HG03565 (cell line): ENCODE results near the gene GABBR2.

Experiments
- ATAC-seq: cut with Tn5 transposase; IDR thresholded peaks from one replicate; pipeline ENCODE4 v1.9.1; 2021; ENCODE audit warnings: mild to moderate bottlenecking, moderate library complexity; ENCODE audit not compliant: unreplicated experiment

GABBR2 gene

DNA sequence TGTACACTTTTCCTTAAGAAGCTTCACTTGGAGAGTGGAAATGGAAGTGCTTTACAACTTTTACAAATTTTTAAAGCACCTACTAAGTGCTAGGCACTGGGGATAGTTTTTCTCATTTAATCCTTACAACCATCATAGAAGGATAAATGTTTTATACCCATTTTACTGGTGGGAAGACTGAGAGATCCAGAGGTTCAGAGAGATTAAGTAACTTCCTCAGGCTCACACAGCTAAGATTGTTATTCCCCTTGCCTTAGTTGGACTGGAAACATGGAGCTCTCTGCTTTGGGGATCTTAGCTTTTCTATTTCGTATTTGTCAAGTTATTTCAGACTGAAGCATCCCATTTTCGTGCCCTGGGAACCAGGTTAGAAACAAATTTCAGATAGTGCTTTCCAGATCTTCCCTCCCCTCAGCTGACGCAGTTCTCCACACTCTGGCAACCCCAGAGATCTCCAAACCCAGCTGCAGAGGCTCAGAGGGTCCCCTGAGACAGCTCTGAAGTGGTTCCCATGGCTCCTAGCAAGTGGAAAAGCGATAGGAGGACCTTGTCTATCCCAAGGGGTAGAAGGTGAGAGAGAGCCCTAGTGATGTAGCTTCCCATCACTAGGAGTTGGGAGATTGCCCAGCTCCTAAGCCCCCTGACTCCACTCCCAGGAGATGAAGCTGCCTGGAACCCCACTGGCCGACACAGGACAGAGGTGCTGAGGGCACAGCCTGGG lies 16.2 kb upstream of the GABBR2 start:
- ATAC-seq = no peak

GRCh38 chr9:98721643-98722042 lies 12.9 kb upstream of the GABBR2 start:
- no peak for ATAC-seq

GRCh38 chr9:98720402-98720801 lies 11.7 kb upstream of the GABBR2 start:
- no peak for ATAC-seq

GRCh38 chr9:98719055-98719454 lies 10.3 kb upstream of the GABBR2 start:
- ATAC-seq = no peak

DNA sequence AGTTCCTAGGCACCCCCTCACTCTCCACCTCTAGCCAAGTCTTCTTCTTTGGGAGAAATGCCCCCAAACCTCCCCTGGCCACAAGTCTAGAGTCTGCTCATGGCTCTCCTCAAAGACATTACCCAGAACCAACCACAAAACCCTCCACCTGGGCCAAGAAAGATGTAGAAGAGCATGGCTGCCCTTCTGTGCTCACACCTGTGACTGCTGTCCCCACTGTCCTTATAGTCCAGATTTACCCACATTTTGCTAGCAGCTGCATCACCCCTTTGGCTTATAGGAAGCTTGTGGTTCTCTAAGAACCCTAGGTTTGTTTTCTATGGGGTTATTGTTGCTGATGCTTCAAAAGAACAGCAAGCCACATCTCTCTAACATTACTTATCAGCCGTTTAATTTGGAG lies 6.1 kb upstream of the GABBR2 start:
- ATAC-seq = no peak

- no peak for ATAC-seq
Observed at GRCh38 chr9:98712987-98713386, 4.3 kb upstream of the GABBR2 start.

DNA sequence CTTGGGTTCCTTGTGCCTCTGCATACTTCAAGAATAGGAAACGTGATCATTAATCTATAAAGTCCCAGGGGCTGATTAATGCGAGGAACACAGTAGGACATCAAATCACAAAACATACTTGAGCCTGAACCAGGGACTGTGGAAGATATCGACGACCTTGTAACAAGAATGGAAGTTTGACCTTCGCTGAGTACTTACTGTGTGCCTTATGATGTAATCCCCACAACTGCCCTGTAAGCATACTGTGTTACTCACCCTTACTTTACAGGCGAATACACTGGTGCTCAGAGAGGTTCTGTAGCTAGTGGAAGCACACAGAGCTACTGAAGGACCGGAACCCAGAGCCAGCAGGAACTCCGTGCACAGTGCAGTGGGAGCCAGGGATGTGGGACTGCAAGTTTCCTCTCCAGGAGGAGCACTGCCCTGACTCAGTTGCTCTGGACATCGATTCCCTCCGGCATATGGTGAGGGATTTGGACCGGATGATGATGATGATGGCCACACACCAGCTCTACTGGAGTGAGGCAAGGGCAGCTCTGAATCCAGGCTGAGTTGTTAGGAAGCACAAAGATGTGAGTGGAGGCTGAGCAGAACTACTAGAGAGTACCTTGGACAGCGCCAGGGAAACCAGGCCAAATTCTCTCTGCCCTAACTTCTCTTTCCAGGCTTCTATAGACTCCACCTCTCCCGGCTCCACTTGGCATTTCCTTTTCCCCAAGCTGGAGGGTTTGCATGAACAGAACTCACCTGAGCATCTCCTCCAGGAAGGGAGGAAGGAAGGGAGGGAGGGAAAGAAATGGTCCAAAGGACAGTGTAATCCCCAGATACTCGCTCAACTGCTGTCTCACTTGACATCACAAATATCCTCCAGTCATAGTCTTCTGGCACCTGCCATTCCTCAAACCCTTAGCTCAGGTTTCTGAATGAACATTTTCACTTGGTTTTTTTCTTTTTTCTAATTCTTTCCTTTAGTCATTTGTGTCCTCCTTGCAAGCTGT lies 1.5 kb upstream of the GABBR2 start:
- no peak for ATAC-seq

- ATAC-seq = no peak
Observed at GRCh38 chr9:98708103-98708932, 417 bp downstream of the GABBR2 start.

- ATAC-seq = no peak
Observed at GRCh38 chr9:98707166-98708102, 1.3 kb downstream of the GABBR2 start.

DNA sequence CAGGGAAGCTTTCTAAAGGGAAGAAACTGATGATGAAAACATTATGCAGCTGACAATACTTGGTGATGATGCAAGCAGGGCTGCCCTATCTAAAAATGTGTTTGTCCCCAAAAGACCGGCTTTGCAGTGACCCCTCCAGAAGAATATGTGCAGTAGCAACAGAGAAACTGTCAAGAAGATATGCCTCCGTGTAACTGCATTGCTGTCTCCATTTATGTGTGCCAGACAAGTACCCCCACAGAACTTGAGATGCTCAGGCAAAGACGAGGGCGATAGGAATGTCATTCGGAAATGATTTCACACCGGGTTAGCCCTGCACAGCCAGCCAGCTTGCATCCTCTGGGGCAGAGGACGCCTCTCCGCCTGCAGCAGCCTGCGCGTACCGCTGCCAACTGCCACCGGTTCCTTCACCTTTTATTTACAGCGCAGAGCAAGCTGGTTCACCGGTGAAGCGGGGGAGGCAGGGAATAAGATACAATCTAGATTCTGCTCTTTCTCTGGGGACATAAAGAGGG lies 2.0 kb downstream of the GABBR2 start:
- ATAC-seq = no peak

GRCh38 chr9:98702835-98703380 lies 5.8 kb downstream of the GABBR2 start:
- ATAC-seq = no peak

DNA sequence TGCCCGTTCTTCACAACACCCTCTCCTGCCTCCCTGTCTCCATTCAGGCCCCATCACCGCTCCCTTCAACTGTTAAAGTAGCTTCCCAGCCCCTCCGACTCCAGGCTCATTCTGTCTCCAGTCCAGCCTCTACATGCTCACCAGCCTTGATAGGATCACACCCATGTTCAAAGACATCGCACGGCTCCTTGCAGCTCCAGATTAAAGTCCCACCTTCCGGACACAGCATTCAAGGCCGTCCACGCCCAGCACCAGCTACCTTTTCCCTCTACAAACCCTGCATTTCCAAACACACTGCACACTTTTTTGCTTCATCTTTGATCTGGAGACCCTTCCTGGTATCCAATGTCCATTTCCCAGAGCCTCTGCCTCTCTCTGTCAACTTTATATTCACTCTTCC lies 6.4 kb downstream of the GABBR2 start:
- no peak for ATAC-seq

GRCh38 chr9:98701576-98701975 lies 7.2 kb downstream of the GABBR2 start:
- ATAC-seq = no peak

DNA sequence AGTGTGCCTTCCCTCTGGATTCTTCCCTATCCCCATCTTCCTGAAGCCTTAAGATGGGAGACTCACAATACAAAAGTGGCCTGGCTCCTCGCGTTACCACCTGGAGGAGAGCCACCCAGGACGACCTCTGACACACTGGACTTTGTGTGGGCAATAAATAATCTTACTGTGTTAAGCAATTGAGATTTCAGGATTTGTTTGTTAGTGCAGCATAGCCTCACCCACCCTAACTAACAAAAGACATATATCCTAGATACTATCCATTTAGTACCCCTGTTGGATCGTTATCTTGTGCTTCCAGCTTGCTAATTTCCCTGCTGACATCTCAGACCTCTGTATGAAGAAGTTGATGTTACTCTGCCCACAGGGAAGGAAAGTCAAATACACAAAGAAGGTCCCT lies 7.9 kb downstream of the GABBR2 start:
- ATAC-seq = no peak

GRCh38 chr9:98698856-98699255 lies 9.9 kb downstream of the GABBR2 start:
- ATAC-seq = no peak

DNA sequence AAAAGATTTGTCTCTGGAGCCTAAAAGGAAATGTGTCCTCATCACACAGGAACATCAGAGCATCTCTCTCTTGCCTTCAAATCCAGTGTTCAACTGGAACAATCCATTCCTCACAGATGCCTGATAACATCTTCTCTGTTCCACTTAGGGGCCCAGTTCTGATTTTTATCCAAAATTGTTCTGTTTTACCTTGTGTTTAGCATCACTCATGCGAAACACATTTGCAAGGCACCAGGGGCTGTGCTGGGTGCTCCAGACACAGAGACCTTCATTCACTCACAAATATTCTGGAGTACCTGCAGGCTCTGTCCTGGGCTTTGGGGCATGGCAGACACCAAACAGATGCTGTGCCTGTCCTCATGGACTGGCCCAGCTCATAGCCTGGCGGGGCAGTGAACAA lies 13.8 kb downstream of the GABBR2 start:
- ATAC-seq = no peak

GRCh38 chr9:98692392-98692791 lies 16.3 kb downstream of the GABBR2 start:
- ATAC-seq = no peak

DNA sequence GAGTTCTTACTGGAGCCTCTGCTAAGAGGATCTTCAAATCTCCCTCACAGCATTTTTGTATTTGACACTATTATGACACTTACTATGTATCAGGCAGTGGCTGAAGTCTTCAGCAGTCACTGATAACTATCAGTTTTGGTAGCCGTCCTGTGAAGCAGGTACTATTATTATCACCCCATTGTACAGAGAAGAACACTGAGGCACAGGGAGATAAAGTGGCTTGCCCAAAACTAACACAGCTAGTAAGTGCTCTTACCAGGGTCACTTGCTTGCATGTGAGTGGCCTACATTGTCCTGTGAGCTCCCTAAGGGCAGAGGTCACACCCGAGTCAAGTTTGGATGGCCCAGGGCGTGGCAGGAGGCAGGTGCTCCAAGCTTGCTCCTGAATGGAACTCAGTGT lies 16.8 kb downstream of the GABBR2 start:
- ATAC-seq = no peak

- no peak for ATAC-seq
Observed at GRCh38 chr9:98690686-98691085, 18.0 kb downstream of the GABBR2 start.
